ENCODE measurements around the gene NPAS1. TPM values are rescaled to one million over a fixed set of nuclear protein-coding genes. Genes with fewer than 3 reads are reported as not detected.

Gene NPAS1
- total and polyA plus RNA-seq, 2 of the 13 experiments (the other 11 are each of a cell fraction or from before 2014, with no cell fraction given), result 0.35 to 2.9 TPM

GRCh38 chr19:47047763-47048405, 28.2 kb downstream of the NPAS1 start (continued):
- TF ChIP-seq ZNF432 (CRISPR knock-in tag; IDR thresholded peaks at IDR 0.05; ENCODE audit: borderline replicate concordance), result no peak
- TF ChIP-seq ZNF543 (CRISPR knock-in tag; IDR thresholded peaks at IDR 0.05), result no peak
- no peak for TF ChIP-seq ZNF496 (CRISPR knock-in tag; IDR thresholded peaks at IDR 0.05; ENCODE audit: insufficient replicate concordance)
- TF ChIP-seq ZBTB34 (CRISPR knock-in tag; IDR thresholded peaks at IDR 0.05), result 0 out of 2 replicates have a peak, but pooled peaks have one; percentile 25
- TF ChIP-seq BRF2 (CRISPR knock-in tag; IDR thresholded peaks at IDR 0.05), result no peak
- no peak for TF ChIP-seq ZNF577 (CRISPR knock-in tag; IDR thresholded peaks at IDR 0.05; ENCODE audit: borderline replicate concordance, low read depth)
- TF ChIP-seq ZBTB7A (CRISPR knock-in tag; IDR thresholded peaks at IDR 0.05), result no peak
- TF ChIP-seq SNAI1 (CRISPR knock-in tag; IDR thresholded peaks at IDR 0.05; ENCODE audit: borderline replicate concordance), result no peak
- TF ChIP-seq DMTF1 (CRISPR knock-in tag; IDR thresholded peaks at IDR 0.05), result no peak
- TF ChIP-seq CBX2 (IDR thresholded peaks at IDR 0.05; ENCODE audit: low read depth, low read length), result no peak
- TF ChIP-seq CBX2 (CRISPR knock-in tag; IDR thresholded peaks at IDR 0.05; ENCODE audit: low read depth), result no peak
- no peak for TF ChIP-seq ZBTB1 (CRISPR knock-in tag; IDR thresholded peaks at IDR 0.05; ENCODE audit: borderline replicate concordance)
- TF ChIP-seq ZBTB25 (CRISPR knock-in tag; IDR thresholded peaks at IDR 0.05), result no peak
- TF ChIP-seq ZNF17 (CRISPR knock-in tag; IDR thresholded peaks at IDR 0.05), result no peak
- no peak for TF ChIP-seq REL (CRISPR knock-in tag; conservative IDR thresholded peaks at IDR 0.05)
- no peak for TF ChIP-seq ZNF564 (CRISPR knock-in tag; IDR thresholded peaks at IDR 0.05)
- no peak for TF ChIP-seq ZNF552 (CRISPR knock-in tag; IDR thresholded peaks at IDR 0.05; ENCODE audit: borderline replicate concordance)
- TF ChIP-seq CBX5 (CRISPR knock-in tag; IDR thresholded peaks at IDR 0.05; ENCODE audit: borderline replicate concordance), result no peak
- TF ChIP-seq KDM1A (CRISPR knock-in tag; IDR thresholded peaks at IDR 0.05), result no peak
- TF ChIP-seq PCBP1 (IDR thresholded peaks at IDR 0.05; ENCODE audit: borderline replicate concordance, low read depth, low read length), result no peak
- no peak for TF ChIP-seq EED (CRISPR knock-in tag; IDR thresholded peaks at IDR 0.05)
- no peak for TF ChIP-seq ATF5 (CRISPR knock-in tag; IDR thresholded peaks at IDR 0.05; ENCODE audit: low read depth)
- TF ChIP-seq ZNF597 (CRISPR knock-in tag; IDR thresholded peaks at IDR 0.05), result no peak
